Right atrium auricular region (tissue), 2 donors: Measurements from ENCODE around the gene FBN3. TPM values are rescaled to one million over a fixed set of nuclear protein-coding genes. Genes with fewer than 3 reads are reported as not detected.

ENCODE experiments used
- DNase-seq: peaks from one replicate; pipeline ENCODE4 v3.0.0-alpha.2; 2019; ENCODE audit warnings: low spot score
- H3K27ac ChIP-seq, 2 donors: fragments of 200-600 bp; sonication (generic); 1 replicate in 1 of 2; 2 replicates in 1 of 2; pipeline ENCODE4 v1.5.1; 2016 to 2019
- H3K27me3 ChIP-seq, 2 donors: fragments of 200-600 bp; sonication (generic); one replicate each; pipeline versions ENCODE4 v1.5.1 to v1.6.0; 2017 to 2019
- H3K36me3 ChIP-seq: fragments of 200-600 bp; sonication (generic); one replicate; pipeline ENCODE4 v1.5.1; 2016
- H3K4me1 ChIP-seq, 2 donors: fragments of 200-600 bp; sonication (generic); one replicate each; pipeline versions ENCODE4 v1.5.1 to v1.6.0; 2017 to 2019
- H3K4me3 ChIP-seq, 2 donors: fragments of 200-600 bp; sonication (generic); 1 replicate in 1 of 2; 2 replicates in 1 of 2; pipeline ENCODE4 v1.5.1; 2017 to 2019; ENCODE audit warnings: mild to moderate bottlenecking in 1 of 2, moderate library complexity in 1 of 2
- H3K9me3 ChIP-seq, 2 donors: fragments of 200-600 bp; sonication (generic); one replicate each; pipeline ENCODE4 v1.5.1; 2019
- CTCF ChIP-seq, 2 donors: fragments of 200-600 bp; sonication (generic); IDR thresholded peaks; one replicate each; pipeline ENCODE4 v1.5.1; 2019; ENCODE audit warnings: antibody characterized with exemption in 2 of 2
- total RNA-seq, 2 donors: library from RNA; depleted of rRNA; stranded (reverse); fragments of >200 nt; gene quantifications; one replicate each; pipeline ENCODE4 v1.1.0, GENCODE V29; 2016

The FBN3 gene
- total RNA-seq, 2 donors from 2014 or later = not detected

- Histone ChIP-seq H3K9me3 (no peaks in the 10 kb centered on the region), H3K27me3 (no peaks in the 10 kb centered on the region), H3K27ac (no peak overlapping the region), H3K4me3 (no peak overlapping the region), H3K36me3 (no peaks in the 10 kb centered on the region), H3K4me1 (no peaks in the 10 kb centered on the region)
- no peak for TF ChIP-seq CTCF (IDR thresholded peaks at IDR 0.05)
- no peak for DNase-seq
Observed at GRCh38 chr19:8184274-8184673, 34.9 kb upstream of the FBN3 start.

- Histone ChIP-seq H3K9me3 (no peaks in the 10 kb centered on the region), H3K4me1 (no peaks in the 10 kb centered on the region), H3K27ac (no peak overlapping the region), H3K4me3 (no peak overlapping the region), H3K27me3 (no peaks in the 10 kb centered on the region), H3K36me3 (no peaks in the 10 kb centered on the region)
- no peak for DNase-seq
- no peak for TF ChIP-seq CTCF (IDR thresholded peaks at IDR 0.05)
Observed at GRCh38 chr19:8180018-8180417, 30.6 kb upstream of the FBN3 start.

- TF ChIP-seq CTCF (IDR thresholded peaks at IDR 0.05) = no peak
- H3K9me3 ChIP-seq = no peaks in the 10 kb centered on the region
- no peaks in the 10 kb centered on the region for H3K27me3 ChIP-seq
- DNase-seq = no peak
- no peaks in the 10 kb centered on the region for H3K36me3 ChIP-seq
- H3K4me1 ChIP-seq = no peaks in the 10 kb centered on the region
- H3K4me3 ChIP-seq = no peak overlapping the region
- H3K27ac ChIP-seq = no peak overlapping the region
Observed at GRCh38 chr19:8174706-8175105, 25.3 kb upstream of the FBN3 start.

- Histone ChIP-seq H3K9me3 (no peaks in the 10 kb centered on the region), H3K4me1 (no peaks in the 10 kb centered on the region), H3K4me3 (no peak overlapping the region), H3K36me3 (no peaks in the 10 kb centered on the region), H3K27me3 (no peaks in the 10 kb centered on the region), H3K27ac (no peak overlapping the region)
- no peak for TF ChIP-seq CTCF (IDR thresholded peaks at IDR 0.05)
- DNase-seq = no peak
Observed at GRCh38 chr19:8168537-8168936, 19.1 kb upstream of the FBN3 start.

GRCh38 chr19:8167985-8168384 lies 18.6 kb upstream of the FBN3 start:
- no peak overlapping the region for H3K4me3 ChIP-seq
- DNase-seq = no peak
- no peak overlapping the region for H3K27ac ChIP-seq
- H3K27me3 ChIP-seq = no peaks in the 10 kb centered on the region
- H3K9me3 ChIP-seq = no peaks in the 10 kb centered on the region
- H3K36me3 ChIP-seq = no peaks in the 10 kb centered on the region
- H3K4me1 ChIP-seq = no peaks in the 10 kb centered on the region
- TF ChIP-seq CTCF (IDR thresholded peaks at IDR 0.05) = no peak

GRCh38 chr19:8163759-8164158 lies 14.4 kb upstream of the FBN3 start:
- no peaks in the 10 kb centered on the region for H3K36me3 ChIP-seq

More at GRCh38 chr19:8163759-8164158, 14.4 kb upstream of the FBN3 start:
- no peaks in the 10 kb centered on the region for H3K4me1 ChIP-seq
- H3K9me3 ChIP-seq = no peaks in the 10 kb centered on the region
- no peak for DNase-seq
- H3K4me3 ChIP-seq = no peak overlapping the region
- TF ChIP-seq CTCF (IDR thresholded peaks at IDR 0.05) = no peak
- H3K27me3 ChIP-seq = no peaks in the 10 kb centered on the region
- no peak overlapping the region for H3K27ac ChIP-seq
